ENCODE results near the gene CRACR2B. TPM values are rescaled to one million over a fixed set of nuclear protein-coding genes. Genes with fewer than 3 reads are reported as not detected.

Gene CRACR2B
- total RNA-seq (1 to 10 TPM; 2.4 to 3.6 TPM), polyA plus RNA-seq (not detected)

- ChIA-PET CTCF (no interaction called here), POLR2A (interaction anchor here (1.8 kb wide), 1 partner anchor 8 kb away, joined by 7 read pairs; no protein-coding TSS in a partner anchor)
- DNase-seq = no peak
- Mint-ChIP-seq H3K27ac (peak within 1 kb of the TSS in 2 of 8 donors; percentile 11 to 50), H3K36me3 (peaks cover 0 to 17% (median 4%) of the 10 kb centered on the region in 3 donors), H3K4me3 (peak within 1 kb of the TSS; percentile 68 to 92 (median 76)), H3K27me3 (peaks cover 9 to 19% of the 10 kb centered on the region in 2 donors), H3K4me1 (peaks cover 4 to 54% (median 15%) of the 10 kb centered on the region in 3 donors), H3K9me3 (no peaks in the 10 kb centered on the region)
- no peaks in the 10 kb centered on the region for H3K36me3 ChIP-seq (ENCODE audit: insufficient read depth, low read length)
- H3K27me3 ChIP-seq (ENCODE audit: insufficient read depth, low read length, poor library complexity, severe bottlenecking) = peaks cover 20% of the 10 kb centered on the region
- H3K4me1 ChIP-seq (ENCODE audit: insufficient read depth, low read length) = peaks cover 40% of the 10 kb centered on the region
- H3K27ac ChIP-seq (ENCODE audit: low read depth, low read length) = peak within 1 kb of the TSS; percentile 24
- H3K4me3 ChIP-seq (ENCODE audit: low read length) = peak within 1 kb of the TSS; percentile 37
- H3K9me3 ChIP-seq (ENCODE audit: low read length) = no peaks in the 10 kb centered on the region
These were observed at the start of gene CRACR2B for GRCh38 chr11:827897-828192. Gene CRACR2B (plus strand): TSS chr11:827919. CDS start chr11:828608, 689 bp downstream.

GRCh38 chr11:778976-779954, 48.5 kb upstream of the CRACR2B start:
- no peak overlapping the region for H3K4me3 ChIP-seq (ENCODE audit: low read length)
- Mint-ChIP-seq H3K4me1 (peaks cover 5 to 31% (median 21%) of the 10 kb centered on the region in 3 donors), H3K9me3 (no peaks in the 10 kb centered on the region), H3K27ac (peak overlapping the region in 1 of 8 donors; percentile 65), H3K36me3 (peaks cover 0 to 11% (median 0%) of the 10 kb centered on the region in 3 donors), H3K4me3 (peak overlapping the region; percentile 29 to 80 (median 62)), H3K27me3 (no peaks in the 10 kb centered on the region)
- CTCF ChIA-PET = interaction anchor here (1.5 kb wide), 1 partner anchor 16 kb away, joined by 3 read pairs; no protein-coding TSS in a partner anchor
- DNase-seq = no peak
- no peak overlapping the region for H3K27ac ChIP-seq (ENCODE audit: low read depth, low read length)
- peaks cover 21% of the 10 kb centered on the region for H3K4me1 ChIP-seq (ENCODE audit: insufficient read depth, low read length)
- no peaks in the 10 kb centered on the region for H3K9me3 ChIP-seq (ENCODE audit: low read length)
- no peaks in the 10 kb centered on the region for H3K36me3 ChIP-seq (ENCODE audit: insufficient read depth, low read length)
- POLR2A ChIA-PET = interaction anchor here (1.1 kb wide), 1 partner anchor 16 kb away, joined by 3 read pairs; no protein-coding TSS in a partner anchor
- no peaks in the 10 kb centered on the region for H3K27me3 ChIP-seq (ENCODE audit: insufficient read depth, low read length, poor library complexity, severe bottlenecking)

GRCh38 chr11:779955-780532, 47.7 kb upstream of the CRACR2B start:
- POLR2A ChIA-PET = no interaction called here
- H3K36me3 Mint-ChIP-seq = peaks cover 0 to 13% (median 0%) of the 10 kb centered on the region in 3 donors

GRCh38 chr11:782264-783174, 45.2 kb upstream of the CRACR2B start:
- Mint-ChIP-seq H3K4me1 (peaks cover 0 to 24% (median 10%) of the 10 kb centered on the region in 3 donors), H3K36me3 (peaks cover 0 to 12% (median 0%) of the 10 kb centered on the region in 3 donors), H3K27me3 (no peaks in the 10 kb centered on the region), H3K9me3 (no peaks in the 10 kb centered on the region), H3K4me3 (no peak overlapping the region), H3K27ac (no peak overlapping the region)
- H3K4me1 ChIP-seq (ENCODE audit: insufficient read depth, low read length) = peaks cover 8% of the 10 kb centered on the region
- no peaks in the 10 kb centered on the region for H3K36me3 ChIP-seq (ENCODE audit: insufficient read depth, low read length)
- no peak overlapping the region for H3K4me3 ChIP-seq (ENCODE audit: low read length)
- POLR2A ChIA-PET = interaction anchor here (0.6 kb wide), 1 partner anchor 61 kb away, joined by 4 read pairs; no protein-coding TSS in a partner anchor
- CTCF ChIA-PET = no interaction called here
- no peaks in the 10 kb centered on the region for H3K27me3 ChIP-seq (ENCODE audit: insufficient read depth, low read length, poor library complexity, severe bottlenecking)
- no peaks in the 10 kb centered on the region for H3K9me3 ChIP-seq (ENCODE audit: low read length)
- no peak for DNase-seq
- H3K27ac ChIP-seq (ENCODE audit: low read depth, low read length) = no peak overlapping the region

More at GRCh38 chr11:779955-780532, 47.7 kb upstream of the CRACR2B start:
- H3K27me3 Mint-ChIP-seq = no peaks in the 10 kb centered on the region
- H3K36me3 ChIP-seq (ENCODE audit: insufficient read depth, low read length) = no peaks in the 10 kb centered on the region
- H3K27ac Mint-ChIP-seq = no peak overlapping the region
- H3K4me3 Mint-ChIP-seq = peak overlapping the region in 4 of 7 donors; percentile 52 to 80 (median 63)
- no peaks in the 10 kb centered on the region for H3K27me3 ChIP-seq (ENCODE audit: insufficient read depth, low read length, poor library complexity, severe bottlenecking)
- no peak overlapping the region for H3K4me3 ChIP-seq (ENCODE audit: low read length)
- peaks cover 21% of the 10 kb centered on the region for H3K4me1 ChIP-seq (ENCODE audit: insufficient read depth, low read length)
- CTCF ChIA-PET = no interaction called here
- H3K4me1 Mint-ChIP-seq = peaks cover 5 to 31% (median 18%) of the 10 kb centered on the region in 3 donors
- no peak for DNase-seq
- no peaks in the 10 kb centered on the region for H3K9me3 ChIP-seq (ENCODE audit: low read length)
- no peaks in the 10 kb centered on the region for H3K9me3 Mint-ChIP-seq
- H3K27ac ChIP-seq (ENCODE audit: low read depth, low read length) = no peak overlapping the region

GRCh38 chr11:783581-784015, 44.1 kb upstream of the CRACR2B start:
- Histone ChIP-seq H3K36me3 (ENCODE audit: insufficient read depth, low read length) (no peaks in the 10 kb centered on the region), H3K4me3 (ENCODE audit: low read length) (no peak overlapping the region), H3K27ac (ENCODE audit: low read depth, low read length) (no peak overlapping the region), H3K9me3 (ENCODE audit: low read length) (no peaks in the 10 kb centered on the region), H3K4me1 (ENCODE audit: insufficient read depth, low read length) (peaks cover under 1% of the 10 kb centered on the region), H3K27me3 (ENCODE audit: insufficient read depth, low read length, poor library complexity, severe bottlenecking) (no peaks in the 10 kb centered on the region)
- DNase-seq = no peak
- CTCF ChIA-PET = no interaction called here
- Mint-ChIP-seq H3K9me3 (no peaks in the 10 kb centered on the region), H3K36me3 (peaks cover 0 to 12% (median 0%) of the 10 kb centered on the region in 3 donors), H3K27me3 (no peaks in the 10 kb centered on the region), H3K27ac (peak overlapping the region in 2 of 8 donors; percentile 47 to 60), H3K4me3 (no peak overlapping the region), H3K4me1 (peaks cover 0 to 23% (median 12%) of the 10 kb centered on the region in 3 donors)
- POLR2A ChIA-PET = no interaction called here

- Mint-ChIP-seq H3K4me3 (no peak overlapping the region), H3K9me3 (no peaks in the 10 kb centered on the region), H3K27ac (no peak overlapping the region), H3K27me3 (peaks cover 3% of the 10 kb centered on the region in 2 donors), H3K4me1 (peaks cover 0 to 14% (median 4%) of the 10 kb centered on the region in 3 donors), H3K36me3 (peaks cover 0 to 13% (median 0%) of the 10 kb centered on the region in 3 donors)
- H3K4me1 ChIP-seq (ENCODE audit: insufficient read depth, low read length) = no peaks in the 10 kb centered on the region
- no peaks in the 10 kb centered on the region for H3K9me3 ChIP-seq (ENCODE audit: low read length)
- no peaks in the 10 kb centered on the region for H3K36me3 ChIP-seq (ENCODE audit: insufficient read depth, low read length)
- H3K27me3 ChIP-seq (ENCODE audit: insufficient read depth, low read length, poor library complexity, severe bottlenecking) = no peaks in the 10 kb centered on the region
- no peak for DNase-seq
- POLR2A ChIA-PET = interaction anchor here (0.6 kb wide), 1 partner anchor 9 kb away, joined by 3 read pairs; no protein-coding TSS in a partner anchor
- H3K27ac ChIP-seq (ENCODE audit: low read depth, low read length) = no peak overlapping the region
- CTCF ChIA-PET = no interaction called here
- no peak overlapping the region for H3K4me3 ChIP-seq (ENCODE audit: low read length)
These were observed 41.3 kb upstream of the CRACR2B start for GRCh38 chr11:786235-787083.
